Psoas muscle (tissue), 8 donors: ENCODE measurements around the gene NFKBIE. TPM values are rescaled to one million over a fixed set of nuclear protein-coding genes. Genes with fewer than 3 reads are reported as not detected.

Experiments used
- ATAC-seq, 4 donors: fragments of 200-7000 bp; cut with Tn5 transposase; one replicate each; pipeline ENCODE4 v1.9.1; 2020; ENCODE audit warnings: moderate library complexity in 3 of 4, mild to moderate bottlenecking in 2 of 4
- DNase-seq, 2 donors: peaks; one replicate each; pipeline ENCODE4 v3.0.0-alpha.2; 2020
- H3K27ac ChIP-seq: fragments of 200-600 bp; one replicate; pipeline ENCODE4 v1.8.0; 2022
- H3K27me3 ChIP-seq, 3 donors: fragments of 200-600 bp in 1 of 3; one replicate each; pipeline versions ENCODE4 v1.6.1 to v1.8.0; 2013 to 2022; ENCODE audit warnings: low read length in 2 of 3, mild to moderate bottlenecking in 2 of 3, moderate library complexity in 1 of 3; ENCODE audit not compliant: insufficient read depth in 3 of 3
- H3K36me3 ChIP-seq, 2 donors: fragments of 200-600 bp in 1 of 2; one replicate each; pipeline versions ENCODE4 v1.6.1 to v1.8.0; 2013 to 2022; ENCODE audit warnings: low read depth in 1 of 2, mild to moderate bottlenecking in 1 of 2, moderate library complexity in 1 of 2; ENCODE audit not compliant: insufficient read depth in 1 of 2
- H3K4me1 ChIP-seq: fragments of 200-600 bp; one replicate; pipeline ENCODE4 v1.8.0; 2022
- H3K4me3 ChIP-seq: fragments of 200-600 bp; one replicate; pipeline ENCODE4 v1.8.0; 2022; ENCODE audit warnings: mild to moderate bottlenecking
- H3K9me3 ChIP-seq: fragments of 200-600 bp; one replicate; pipeline ENCODE4 v1.8.0; 2022
- WGBS, 3 donors: extraction: QIAGEN DNeasy Blood & Tissue Kit; methylation state at CpG; one replicate each; pipeline versions ENCODE4 v1.1.6 to v1.1.7; 2013; 5-methylcytosine and 5-hydroxymethylcytosine counted together
- intact Hi-C, 2 donors: fragments of 100-400 bp; cut with DNase I; formaldehyde crosslinking; loops; one replicate each; pipeline versions ENCODE4 v1.11.0 to v1.14.2; 2022
- polyA plus RNA-seq, 3 donors: library from polyadenylated mRNA; stranded (reverse); fragments of 200-250 nt; gene quantifications; one replicate each; pipeline ENCODE4 v1.2.3, GENCODE V29; 2013
- total RNA-seq, 4 donors: library from RNA; stranded (reverse); fragmentation: NEBNext Ultra II Directional in 2 of 4; extraction: Animal tissue kit (Norgen Biotek cat#: 25700) in 2 of 4; gene quantifications; one replicate each; pipeline versions ENCODE4 v1.2.1 to v1.2.4, GENCODE V29; 2021 to 2023
- TF ChIP-seq, protein P1 (sequence below): fragments of 200-600 bp; IDR thresholded peaks from one replicate; pipeline ENCODE4 v1.8.0; 2022; ENCODE audit warnings: antibody characterized with exemption
- donor health status: healthy with polysubstance abuse.
- donor health status: DM: no; HTN: no; CAD: no; lungs with moderate emphysema.
- donor health status: Bipolar disorder and iron deficiency.
- donor health status: healthy.
- donor health status: DM: yes; HTN: yes; CAD: no.
- donor health status: DM: no; HTN: no; CAD: no.
- donor health status: DM: no; HTN: no; CAD: no.
- donor health status: DM: yes; HTN: yes; CAD: no.

Gene NFKBIE
- total and polyA plus RNA-seq, 7 donors = 2.1 to 5.2 (median 3.3) TPM

DNA sequence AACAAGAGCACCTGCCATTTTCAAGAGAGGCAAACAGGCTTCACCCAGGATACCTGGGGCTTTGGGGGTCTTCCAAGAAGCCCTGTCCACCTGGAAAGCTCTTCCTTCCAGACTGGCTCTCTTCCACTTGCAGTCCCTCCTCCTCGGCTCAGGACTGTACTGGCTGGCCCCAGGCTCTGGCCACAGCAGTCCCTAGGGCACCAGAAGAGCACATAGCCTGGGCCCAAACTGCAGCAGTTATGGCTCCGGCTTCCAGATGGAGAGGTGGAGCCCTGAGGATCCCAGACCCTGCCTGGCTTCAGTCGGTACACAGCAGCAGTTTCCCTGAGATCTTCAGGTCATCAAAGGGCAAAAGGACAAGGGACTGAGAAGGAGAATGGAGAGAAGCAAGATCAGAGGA, 6.4 kb downstream of the NFKBIE start:
- H3K4me1 ChIP-seq = peaks cover 20% of the 10 kb centered on the region
- WGBS, 3 donors = 86 to 91% (median 90%) methylated on average over 3 of the region's 3 CpGs
- intact Hi-C loops = no loop called here
- peaks cover 2 to 36% of the 10 kb centered on the region in 2 donors for H3K36me3 ChIP-seq
- TF ChIP-seq, protein P1, sequence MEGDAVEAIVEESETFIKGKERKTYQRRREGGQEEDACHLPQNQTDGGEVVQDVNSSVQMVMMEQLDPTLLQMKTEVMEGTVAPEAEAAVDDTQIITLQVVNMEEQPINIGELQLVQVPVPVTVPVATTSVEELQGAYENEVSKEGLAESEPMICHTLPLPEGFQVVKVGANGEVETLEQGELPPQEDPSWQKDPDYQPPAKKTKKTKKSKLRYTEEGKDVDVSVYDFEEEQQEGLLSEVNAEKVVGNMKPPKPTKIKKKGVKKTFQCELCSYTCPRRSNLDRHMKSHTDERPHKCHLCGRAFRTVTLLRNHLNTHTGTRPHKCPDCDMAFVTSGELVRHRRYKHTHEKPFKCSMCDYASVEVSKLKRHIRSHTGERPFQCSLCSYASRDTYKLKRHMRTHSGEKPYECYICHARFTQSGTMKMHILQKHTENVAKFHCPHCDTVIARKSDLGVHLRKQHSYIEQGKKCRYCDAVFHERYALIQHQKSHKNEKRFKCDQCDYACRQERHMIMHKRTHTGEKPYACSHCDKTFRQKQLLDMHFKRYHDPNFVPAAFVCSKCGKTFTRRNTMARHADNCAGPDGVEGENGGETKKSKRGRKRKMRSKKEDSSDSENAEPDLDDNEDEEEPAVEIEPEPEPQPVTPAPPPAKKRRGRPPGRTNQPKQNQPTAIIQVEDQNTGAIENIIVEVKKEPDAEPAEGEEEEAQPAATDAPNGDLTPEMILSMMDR = no peak
- H3K27ac ChIP-seq = no peak overlapping the region
- no peaks in the 10 kb centered on the region for H3K9me3 ChIP-seq
- no peak for DNase-seq
- H3K27me3 ChIP-seq = no peaks in the 10 kb centered on the region
- no peak overlapping the region for H3K4me3 ChIP-seq
- ATAC-seq = no peak

DNA sequence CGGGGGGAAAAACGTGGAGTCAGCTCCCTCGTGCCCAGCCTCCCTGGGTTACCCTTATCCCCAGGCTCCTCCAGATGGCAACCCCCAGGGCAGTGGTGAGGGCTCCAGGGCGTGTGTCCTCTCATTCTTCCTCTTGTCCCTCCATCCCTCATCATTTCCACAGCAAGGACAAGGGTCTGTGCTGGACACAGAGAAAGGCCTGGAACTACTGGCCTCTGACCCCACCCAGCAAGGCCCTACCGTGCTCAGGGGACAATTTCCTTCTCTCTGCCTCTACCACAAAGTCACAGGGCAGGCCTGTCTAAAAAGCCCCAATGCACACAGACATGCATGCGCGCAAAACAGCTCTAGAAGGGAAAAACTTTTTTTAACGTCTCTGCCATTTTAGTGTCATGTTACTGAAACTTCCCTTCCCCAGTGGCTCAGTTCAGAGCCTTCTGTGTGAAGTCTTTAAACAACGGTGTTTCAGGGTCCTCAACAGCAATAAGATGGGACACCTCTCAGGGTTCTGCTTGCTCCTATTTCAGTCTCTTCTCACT, 7.0 kb downstream of the NFKBIE start:
- intact Hi-C loops = no loop called here
- Histone ChIP-seq H3K4me1 (peaks cover 16% of the 10 kb centered on the region), H3K27me3 (no peaks in the 10 kb centered on the region), H3K27ac (peak overlapping the region; percentile 94), H3K9me3 (no peaks in the 10 kb centered on the region), H3K36me3 (peaks cover 3 to 41% of the 10 kb centered on the region in 2 donors), H3K4me3 (no peak overlapping the region)
- DNase-seq = no peak
- WGBS, 3 donors = 79 to 87% (median 85%) methylated on average over 9 of the region's 9 CpGs
- ATAC-seq = no peak
- TF ChIP-seq, protein P1 = no peak

DNA sequence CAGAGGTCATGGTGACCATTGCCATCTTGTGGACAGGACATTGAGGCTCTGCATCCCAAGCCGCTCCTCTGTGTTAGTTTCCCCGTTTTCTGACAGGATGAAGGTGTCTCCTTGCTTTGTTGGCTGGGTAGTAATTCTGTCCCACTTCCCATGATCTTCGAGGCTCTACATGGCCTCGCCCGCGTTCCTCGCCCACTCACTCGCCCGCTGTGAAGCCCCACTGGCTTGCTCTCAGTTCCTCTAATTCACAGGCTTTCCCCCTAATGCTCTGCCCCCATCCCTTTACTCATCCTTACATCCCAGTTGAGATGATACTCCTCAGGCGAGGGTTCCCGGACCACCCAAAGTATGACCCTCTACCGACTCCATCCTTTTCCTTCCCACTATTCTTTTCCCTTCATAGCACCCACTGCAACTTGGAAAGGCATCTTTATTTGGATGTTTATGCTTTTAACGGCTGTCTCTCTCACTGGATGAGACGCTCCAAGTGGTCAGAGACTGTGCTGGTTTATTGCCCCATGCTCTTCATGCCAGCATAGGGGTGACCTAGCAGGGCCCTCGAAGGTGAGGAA, 7.5 kb downstream of the NFKBIE start:
- no peak for ATAC-seq
- no peak for DNase-seq
- peak overlapping the region; percentile 94 for H3K4me3 ChIP-seq
- peaks cover 21% of the 10 kb centered on the region for H3K4me1 ChIP-seq
- TF ChIP-seq, protein P1 = no peak
- H3K36me3 ChIP-seq = peaks cover 6 to 46% of the 10 kb centered on the region in 2 donors
- 19 to 23% (median 22%) methylated on average over 15 of the region's 15 CpGs for WGBS, 3 donors
- H3K9me3 ChIP-seq = no peaks in the 10 kb centered on the region
- peak overlapping the region; percentile 94 for H3K27ac ChIP-seq
- H3K27me3 ChIP-seq = no peaks in the 10 kb centered on the region
- intact Hi-C loops = no loop called here

DNA sequence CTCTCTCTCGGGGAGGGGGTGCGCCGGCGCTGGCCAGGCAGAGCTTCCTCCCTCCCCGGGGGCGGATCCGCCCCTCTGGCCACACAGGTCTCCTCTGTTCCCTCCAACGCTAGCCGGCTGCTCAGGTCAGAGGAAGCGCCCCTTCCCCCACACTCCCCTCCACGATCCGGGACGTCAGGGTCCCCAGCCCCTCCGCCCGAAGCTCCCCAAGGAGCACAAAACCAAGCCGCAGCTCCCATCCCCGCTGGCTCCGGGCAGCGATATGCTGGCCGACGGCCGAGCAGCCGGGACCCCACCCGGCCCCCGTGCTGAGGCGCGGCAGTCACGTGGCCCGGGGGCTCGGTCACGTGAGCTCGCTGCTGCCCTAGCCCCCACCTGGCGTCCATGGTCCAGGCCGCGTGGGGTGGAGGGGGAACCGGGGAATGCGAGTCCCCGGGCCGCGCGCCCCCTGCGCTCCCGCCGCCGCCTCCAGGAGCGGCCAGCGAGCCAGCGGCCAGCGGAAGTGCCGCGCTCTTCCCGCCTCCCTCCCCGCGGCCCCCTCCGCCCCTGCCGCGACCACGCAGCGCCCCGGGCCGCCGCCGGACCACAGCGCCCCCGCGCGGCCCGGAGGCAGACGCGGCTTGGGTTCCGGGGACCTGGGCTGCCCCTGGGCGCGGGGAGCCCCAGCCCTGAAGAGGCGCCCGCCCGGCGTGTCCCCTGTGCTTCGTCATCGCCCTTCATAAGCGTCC, 8.2 kb downstream of the NFKBIE start, which contains the start of gene SLC35B2:
SLC35B2 (minus strand) TSS at position 504 of the 728 bp plus-strand sequence; CDS start at position 386, 118 bp downstream.
- Histone ChIP-seq H3K27ac (peak within 1 kb of the TSS; percentile 94), H3K36me3 (peaks cover 8 to 53% of the 10 kb centered on the region in 2 donors), H3K9me3 (no peaks in the 10 kb centered on the region), H3K4me1 (peaks cover 27% of the 10 kb centered on the region), H3K4me3 (peak within 1 kb of the TSS; percentile 94), H3K27me3 (no peaks in the 10 kb centered on the region)
- ATAC-seq (peak; percentile 69 to 78 (median 74)), DNase-seq (peak; percentile 72 to 86)
- WGBS, 3 donors = 0 to 1% (median 1%) methylated on average over 17 to 80 of the region's 80 CpGs
- TF ChIP-seq, protein P1 = peak; percentile 85
- intact Hi-C loops = no loop called here
